Measurements from ENCODE around the gene TUBA4A.

TUBA4A gene

GRCh38 chr2:219285894-219286425 is 32.2 kb upstream of the TUBA4A start:
- peak; percentile 23 for DNase-seq (ENCODE audit: extremely low read depth, low read depth)

GRCh38 chr2:219285373-219285735 is 31.6 kb upstream of the TUBA4A start:
- no peak for DNase-seq (ENCODE audit: extremely low read depth, low read depth)
- TF ChIP-seq CTCF (IDR thresholded peaks at IDR 0.05; ENCODE audit: low read depth, low read length): no peak

More at GRCh38 chr2:219285894-219286425, 32.2 kb upstream of the TUBA4A start:
- no peak for TF ChIP-seq CTCF (IDR thresholded peaks at IDR 0.05; ENCODE audit: low read depth, low read length)

- DNase-seq (ENCODE audit: extremely low read depth, low read depth): no peak
- no peak for TF ChIP-seq CTCF (IDR thresholded peaks at IDR 0.05; ENCODE audit: low read depth, low read length)
These were observed 31.0 kb upstream of the TUBA4A start for GRCh38 chr2:219284501-219285372.

GRCh38 chr2:219282943-219283581 is 29.3 kb upstream of the TUBA4A start:
- TF ChIP-seq CTCF (IDR thresholded peaks at IDR 0.05; ENCODE audit: low read depth, low read length): no peak
- no peak for DNase-seq (ENCODE audit: extremely low read depth, low read depth)

GRCh38 chr2:219282375-219282774 is 28.7 kb upstream of the TUBA4A start:
- no peak for TF ChIP-seq CTCF (IDR thresholded peaks at IDR 0.05; ENCODE audit: low read depth, low read length)
- no peak for DNase-seq (ENCODE audit: extremely low read depth, low read depth)

GRCh38 chr2:219281588-219281987 is 27.9 kb upstream of the TUBA4A start:
- no peak for TF ChIP-seq CTCF (IDR thresholded peaks at IDR 0.05; ENCODE audit: low read depth, low read length)
- no peak for DNase-seq (ENCODE audit: extremely low read depth, low read depth)

GRCh38 chr2:219280651-219281050 is 26.9 kb upstream of the TUBA4A start:
- DNase-seq (ENCODE audit: extremely low read depth, low read depth): no peak
- no peak for TF ChIP-seq CTCF (IDR thresholded peaks at IDR 0.05; ENCODE audit: low read depth, low read length)

Measured in AG09319 (cell line).